CD4-positive, alpha-beta T cell treated with Interleukin-6 at 100 ng/mL for 8 hours (primary cell): ENCODE measurements around the gene CDX1.

Source experiments
- DNase-seq: peaks from one replicate; pipeline ENCODE4 v3.0.0-alpha.2; 2020; ENCODE audit warnings: mixed read lengths, low spot score

The CDX1 gene

DNA sequence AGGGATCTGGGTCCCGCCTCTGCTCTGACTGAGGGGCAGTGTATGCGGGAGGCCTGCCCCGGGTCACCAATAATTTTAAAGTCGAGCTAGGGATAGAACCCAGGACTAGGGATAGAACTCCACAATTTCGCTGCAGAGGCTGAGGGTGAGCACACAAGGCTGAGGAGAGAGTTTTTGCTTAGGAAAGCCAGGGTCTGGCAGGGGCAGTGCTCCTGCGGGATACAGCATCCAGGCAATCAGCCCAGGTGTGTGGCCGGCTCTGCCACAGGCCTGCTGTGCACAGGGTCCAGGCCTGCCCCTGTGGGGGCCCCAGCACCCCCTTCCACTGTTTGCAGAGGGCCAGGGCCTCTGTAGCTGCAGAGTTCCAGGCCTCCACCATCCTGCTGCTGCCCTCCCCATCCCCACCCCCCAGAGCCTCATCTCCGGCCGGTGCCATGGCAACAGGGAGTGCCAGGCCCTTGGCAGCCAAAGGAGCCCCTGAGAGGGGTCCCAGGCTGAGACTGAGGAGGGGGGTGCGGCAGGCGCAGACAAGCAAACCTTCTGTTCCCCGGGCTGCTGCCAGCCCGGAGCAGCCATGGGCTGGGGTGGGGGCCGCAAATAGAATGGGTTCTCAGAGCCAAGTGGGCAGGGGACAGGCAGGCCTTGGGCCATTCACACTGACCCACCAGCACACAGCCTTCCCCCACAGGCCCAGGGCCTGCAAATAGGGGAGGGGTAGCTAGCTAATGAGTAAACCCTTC is 19.5 kb upstream of the CDX1 start:
- no peak for DNase-seq

DNA sequence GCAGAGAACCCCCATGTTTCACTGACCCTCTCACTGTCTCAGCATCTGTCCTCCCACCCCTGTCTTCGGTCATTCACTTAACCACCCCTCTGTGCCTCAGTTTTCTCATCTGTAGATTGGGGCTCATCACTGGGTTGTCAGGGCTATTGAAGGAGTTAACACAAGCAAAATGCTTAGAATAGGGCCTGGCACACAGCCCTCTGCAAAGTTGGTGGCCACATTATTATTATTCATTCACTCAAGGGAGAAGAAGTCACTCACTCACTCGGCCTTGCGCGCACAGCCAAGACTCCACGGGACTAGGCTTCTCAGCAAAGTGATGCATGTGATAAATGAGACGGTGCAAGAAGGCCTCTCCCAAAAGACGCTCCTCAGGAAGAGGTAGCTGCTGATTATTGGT is 18.9 kb upstream of the CDX1 start:
- no peak for DNase-seq

DNA sequence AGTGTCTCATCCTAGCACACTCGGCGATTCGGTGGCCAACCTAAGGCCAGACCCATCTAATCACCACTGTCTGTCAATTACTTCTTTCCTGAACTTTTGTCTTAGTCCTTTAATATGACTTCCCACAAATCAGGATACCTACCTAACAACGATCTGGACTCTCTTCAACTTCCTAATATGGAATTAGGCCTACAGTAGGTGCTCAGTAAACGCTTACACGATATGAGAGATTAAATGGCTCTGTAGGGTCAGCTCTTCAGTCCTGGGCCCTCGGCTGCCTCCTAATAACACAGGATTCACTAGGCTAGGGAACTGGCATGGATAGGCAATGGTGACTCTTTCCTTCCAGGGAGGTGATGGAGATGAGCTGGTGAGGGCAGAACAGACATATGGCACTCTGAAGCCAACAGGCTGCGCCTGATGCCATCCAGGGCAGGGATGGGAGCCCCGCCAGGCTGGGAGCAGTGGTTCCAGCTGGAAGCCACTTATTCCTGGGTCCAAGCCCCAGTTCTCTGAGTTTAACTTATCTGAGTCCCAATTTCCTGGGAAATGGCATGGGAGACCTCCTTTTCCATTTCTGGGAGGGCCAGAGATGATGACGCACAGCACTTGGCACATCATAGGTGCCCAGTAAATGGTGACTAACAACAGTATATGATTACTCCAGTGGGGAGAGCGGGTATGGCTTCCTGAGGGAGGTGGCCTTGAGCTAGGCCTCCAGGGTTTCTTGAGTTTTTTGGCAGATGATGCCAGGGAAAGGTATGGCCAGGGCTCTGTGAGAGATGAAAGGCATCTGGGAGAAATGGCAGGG is 18.3 kb upstream of the CDX1 start:
- DNase-seq, result no peak

GRCh38 chr5:150149618-150150017 is 17.0 kb upstream of the CDX1 start:
- DNase-seq, result no peak

GRCh38 chr5:150152636-150153462 is 13.7 kb upstream of the CDX1 start:
- DNase-seq, result no peak

- no peak for DNase-seq
Observed at GRCh38 chr5:150153483-150153882, 13.1 kb upstream of the CDX1 start.

DNA sequence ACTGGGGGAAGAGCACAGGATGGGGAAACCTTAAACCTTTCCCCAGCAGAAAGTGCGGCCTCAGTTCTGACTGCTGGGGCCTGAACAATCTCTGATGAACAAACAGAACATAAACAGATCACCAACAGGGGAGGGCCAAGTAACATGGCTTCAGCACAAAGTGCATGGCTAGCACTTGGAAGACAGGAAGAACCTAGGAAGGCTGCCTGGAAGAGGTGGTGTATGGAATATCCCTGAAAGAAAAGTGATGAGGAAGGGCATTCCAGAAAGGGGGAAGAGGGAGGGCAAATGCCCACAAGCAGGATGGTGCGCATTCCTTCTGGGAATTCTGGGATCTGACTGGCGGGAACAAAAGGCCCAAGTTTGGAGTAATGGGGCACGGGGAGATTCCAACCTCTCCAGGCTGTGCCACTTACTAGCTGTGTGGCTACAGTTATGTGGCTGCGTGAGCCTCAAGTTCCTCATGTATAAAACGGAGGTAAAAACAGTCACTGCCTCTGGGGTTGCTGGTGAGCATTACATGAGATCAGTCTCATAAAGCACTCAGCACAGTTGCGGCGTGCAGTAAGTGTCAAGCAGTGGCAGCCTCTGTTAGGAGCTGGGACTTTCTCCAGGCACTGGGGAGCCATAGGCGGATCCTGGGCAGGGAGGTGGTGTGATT is 12.5 kb upstream of the CDX1 start:
- DNase-seq, result no peak

GRCh38 chr5:150154618-150155128 is 11.9 kb upstream of the CDX1 start:
- no peak for DNase-seq

DNA sequence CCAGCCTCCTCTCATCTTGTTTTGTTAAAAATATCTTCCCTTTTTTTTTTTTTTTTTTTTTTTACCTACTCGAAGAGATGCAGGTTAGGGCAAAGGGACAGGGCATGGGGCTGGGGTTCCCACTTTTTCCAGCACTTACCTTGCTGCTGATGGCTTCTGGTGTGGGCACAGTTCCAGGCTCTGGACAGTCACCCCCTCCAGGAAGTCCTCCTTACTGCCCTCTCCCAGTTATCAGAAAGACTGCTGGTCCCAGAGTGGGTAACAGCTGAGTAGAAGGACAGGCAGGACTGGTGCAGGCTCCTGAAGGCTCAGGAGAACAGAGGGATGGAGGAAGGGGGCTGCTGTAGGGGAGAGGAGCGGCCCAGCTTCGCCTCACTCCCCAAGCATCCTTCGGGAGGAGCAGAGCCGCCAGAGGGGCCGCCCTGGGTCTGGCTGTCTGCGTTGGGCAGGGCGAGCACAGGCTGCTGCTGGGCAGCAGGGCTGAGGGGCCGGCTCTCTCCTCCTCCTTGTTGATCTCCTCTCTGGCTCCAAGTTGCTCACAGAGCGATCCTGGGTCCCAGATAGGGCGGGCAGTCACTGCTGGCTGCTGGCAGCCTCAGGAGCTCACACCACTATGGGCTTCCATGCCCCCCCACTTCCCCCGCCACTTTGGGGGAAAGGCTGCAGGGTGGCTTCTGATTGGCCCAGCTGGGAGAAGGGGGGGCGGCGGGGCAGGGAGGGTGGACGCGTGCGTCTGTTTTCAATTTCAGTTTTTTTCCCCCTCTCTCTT is 11.1 kb upstream of the CDX1 start, which contains the start of gene PDGFRB:
Gene PDGFRB, minus strand, starts transcription at position 588 of the 769 bp plus-strand sequence. CDS start 18,798 bp downstream, outside the sequence.
- DNase-seq, result peak; percentile 3

DNA sequence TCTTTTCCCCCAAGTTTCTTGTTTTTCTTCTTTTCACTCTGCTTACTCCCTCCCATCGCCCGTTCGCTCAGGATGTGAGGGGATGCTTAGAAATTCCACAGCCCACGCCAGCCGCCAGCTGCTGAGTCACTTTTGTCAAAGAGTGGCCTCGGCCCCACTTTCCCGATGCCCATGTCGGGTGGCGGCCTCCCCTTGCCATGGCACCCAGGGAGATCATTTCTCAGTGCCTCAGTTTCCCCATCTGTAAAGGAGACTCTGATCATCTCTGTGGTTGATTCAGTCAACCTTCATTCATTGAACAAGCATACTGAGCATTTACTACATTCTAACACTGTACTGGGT is 10.6 kb upstream of the CDX1 start:
- DNase-seq, result no peak

DNA sequence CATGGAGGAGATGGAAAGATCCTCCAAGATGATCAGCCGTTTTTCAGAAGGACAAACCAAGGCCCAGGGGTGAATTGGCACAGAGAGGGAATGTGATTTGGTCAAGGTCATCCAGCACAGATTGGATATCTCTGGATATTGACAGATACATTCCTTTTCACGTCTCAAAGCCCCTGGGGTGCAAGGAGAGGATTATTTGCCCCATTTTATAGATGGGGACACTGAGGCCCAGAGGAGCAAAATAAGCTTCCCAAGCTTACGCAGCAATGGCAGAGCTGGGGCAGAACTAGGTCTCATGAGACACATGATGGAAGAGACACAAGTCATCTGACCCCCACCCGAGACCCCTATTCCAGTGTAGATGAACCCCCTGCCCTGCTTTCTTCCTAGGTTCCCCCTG is 10.0 kb upstream of the CDX1 start:
- no peak for DNase-seq

DNA sequence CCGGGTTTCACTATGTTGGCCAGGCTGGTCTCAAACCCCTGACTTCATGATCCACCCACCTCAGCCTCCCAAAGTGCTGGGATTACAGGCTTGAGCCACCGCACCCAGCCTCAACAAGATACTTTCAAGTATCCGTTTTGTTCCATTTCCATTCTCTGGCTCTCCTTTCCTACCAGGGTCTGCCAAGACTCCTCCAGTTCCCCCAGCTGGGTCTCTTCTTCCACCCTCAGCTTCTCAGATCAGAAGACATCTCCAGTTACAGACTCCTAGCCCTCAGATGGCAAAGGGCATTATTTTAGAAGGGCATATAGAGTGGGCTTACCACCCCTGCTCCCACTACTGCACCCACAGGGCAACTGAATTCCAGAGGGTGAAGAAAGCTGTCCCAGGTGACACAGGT is 9.4 kb upstream of the CDX1 start:
- no peak for DNase-seq

DNA sequence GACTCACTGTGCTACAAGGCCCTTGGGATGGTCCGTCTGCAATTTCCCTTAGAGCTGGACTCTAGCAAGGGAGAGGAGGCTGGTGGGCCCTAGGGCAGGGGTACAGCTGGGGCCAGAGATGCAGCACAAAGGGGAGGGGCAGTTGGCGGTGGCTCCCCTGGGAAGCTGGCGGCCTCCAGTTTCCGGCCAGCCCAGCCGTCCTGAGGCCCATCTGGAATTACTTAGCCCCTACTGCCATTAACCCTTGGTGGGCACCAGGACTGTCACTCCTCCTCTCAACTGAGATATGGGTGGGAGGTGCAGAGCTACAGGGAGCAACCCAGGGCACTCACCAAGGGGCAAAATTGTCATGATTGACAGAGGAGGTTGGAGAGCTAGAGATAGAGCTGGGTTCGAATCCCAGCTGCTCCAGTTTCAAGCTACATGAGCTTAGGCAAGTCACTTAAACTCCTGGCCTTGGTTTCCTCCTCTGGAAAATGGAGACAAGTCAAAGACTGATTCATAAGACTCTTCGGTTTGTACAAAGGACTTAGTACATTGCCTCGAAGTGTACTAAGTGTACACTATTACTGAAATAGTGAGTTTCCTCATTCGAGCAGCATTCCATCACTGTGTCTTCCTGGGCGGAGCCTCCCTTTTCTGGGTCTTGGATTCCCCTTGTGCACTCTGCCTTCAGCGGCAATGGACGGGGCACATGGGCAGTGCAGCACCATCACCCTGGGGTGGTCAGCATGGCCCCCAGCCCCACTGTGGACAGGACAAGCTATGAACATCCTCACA is 8.2 kb upstream of the CDX1 start:
- DNase-seq, result no peak

DNA sequence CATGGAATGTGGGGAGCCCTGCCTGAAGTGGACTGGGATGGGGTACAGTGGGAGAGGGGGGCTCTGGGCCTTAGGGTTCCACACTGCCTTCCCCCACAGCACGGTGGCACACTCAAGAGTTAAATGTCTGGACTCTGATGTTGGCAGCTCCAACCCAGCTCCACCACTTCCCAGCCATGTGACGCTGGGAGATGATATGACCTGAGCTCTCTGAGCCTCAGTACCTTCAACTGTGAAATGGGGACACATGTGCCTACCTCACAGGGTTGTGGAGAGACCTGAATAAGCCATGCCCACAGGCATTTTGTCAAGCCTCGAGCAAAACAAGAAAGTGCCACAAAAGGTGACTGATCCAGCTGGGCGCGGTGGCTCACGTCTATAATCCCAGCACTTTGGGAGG is 7.5 kb upstream of the CDX1 start:
- DNase-seq, result no peak

- DNase-seq, result no peak
Observed at GRCh38 chr5:150159741-150160179, 6.8 kb upstream of the CDX1 start.

- no peak for DNase-seq
Observed at GRCh38 chr5:150160448-150161081, 6.0 kb upstream of the CDX1 start.

DNA sequence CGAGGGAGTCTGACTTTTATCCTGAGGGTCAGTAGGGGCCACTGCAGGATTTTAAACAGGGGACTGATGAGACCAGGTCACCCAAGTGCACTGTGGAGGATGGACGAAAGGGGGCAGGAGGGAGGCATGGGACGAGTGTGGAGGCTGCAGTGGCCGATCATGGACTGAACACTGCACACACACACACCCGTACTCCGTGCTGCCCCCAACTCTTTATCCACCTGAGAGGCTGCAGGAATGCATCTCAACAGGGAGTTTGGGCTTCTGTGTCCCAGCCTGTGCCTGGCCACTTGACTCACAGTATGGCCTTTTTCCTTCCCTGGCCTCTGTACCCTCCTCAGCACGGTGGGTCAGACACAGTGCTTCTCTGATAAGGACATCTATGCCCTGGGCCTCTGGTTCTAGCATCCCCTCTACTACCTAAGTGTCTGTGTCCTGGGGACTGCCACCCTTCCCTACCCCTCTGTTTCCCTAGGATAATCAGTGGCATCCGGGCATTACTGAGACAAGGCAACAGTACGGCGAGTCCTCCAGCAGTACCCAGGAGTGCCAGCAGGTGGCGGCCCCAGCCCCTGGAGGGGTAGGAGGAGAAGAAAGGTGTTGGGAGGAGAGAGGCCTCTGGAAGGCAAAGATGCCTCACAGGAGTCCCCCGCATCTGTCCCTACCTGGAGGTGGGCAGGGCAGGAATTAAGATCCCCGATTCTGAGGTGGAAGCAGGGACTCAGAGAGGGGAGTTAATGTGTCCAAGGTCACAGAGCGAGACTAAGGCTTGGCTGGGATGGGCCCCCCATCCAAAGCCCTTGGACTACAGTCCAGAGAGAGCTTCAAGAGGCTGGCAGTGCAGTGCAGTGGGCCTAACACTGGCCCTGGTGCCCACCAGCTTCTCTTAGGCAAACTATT is 5.1 kb upstream of the CDX1 start:
- DNase-seq, result peak; percentile 47

- no peak for DNase-seq
Observed at GRCh38 chr5:150162142-150162513, 4.5 kb upstream of the CDX1 start.

DNA sequence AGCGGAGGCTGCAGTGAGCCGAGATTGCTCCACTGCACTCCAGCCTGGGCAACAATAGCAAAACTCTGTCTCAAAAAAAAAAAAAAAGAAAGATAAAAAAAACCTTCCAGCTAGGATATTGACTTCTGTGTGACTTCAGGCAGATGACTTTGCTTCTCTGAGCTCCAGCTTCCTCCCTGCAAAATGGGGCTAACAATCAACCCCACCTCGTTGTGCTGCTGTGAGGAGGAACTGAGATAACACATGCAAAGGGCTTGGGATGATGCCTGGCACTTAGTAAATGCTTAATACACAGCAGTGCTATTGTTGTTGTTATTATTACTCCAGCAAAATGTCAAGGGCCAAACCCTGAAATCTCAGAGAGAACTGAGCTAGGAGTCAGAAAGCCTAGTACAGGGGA is 3.5 kb upstream of the CDX1 start:
- no peak for DNase-seq
